Measurements from ENCODE around the gene PRKCB.

PRKCB gene

GRCh38 chr16:24041834-24042631 lies 206.2 kb downstream of the PRKCB start:
- no peak for DNase-seq (ENCODE audit: low read depth, low spot score)

- no peak for DNase-seq (ENCODE audit: low read depth, low spot score)
These were observed 208.7 kb downstream of the PRKCB start for GRCh38 chr16:24044467-24044866.

- DNase-seq (ENCODE audit: low read depth, low spot score), result no peak
These were observed 209.9 kb downstream of the PRKCB start for GRCh38 chr16:24045641-24046040.

GRCh38 chr16:24046442-24046841 lies 210.7 kb downstream of the PRKCB start:
- no peak for DNase-seq (ENCODE audit: low read depth, low spot score)

GRCh38 chr16:24049113-24049512 lies 213.3 kb downstream of the PRKCB start:
- DNase-seq (ENCODE audit: low read depth, low spot score), result no peak

GRCh38 chr16:24051125-24051524 lies 215.3 kb downstream of the PRKCB start:
- DNase-seq (ENCODE audit: low read depth, low spot score), result no peak

- no peak for DNase-seq (ENCODE audit: low read depth, low spot score)
These were observed 216.7 kb downstream of the PRKCB start for GRCh38 chr16:24052329-24053098.

- DNase-seq (ENCODE audit: low read depth, low spot score), result no peak
These were observed 217.5 kb downstream of the PRKCB start for GRCh38 chr16:24053099-24053946.

- no peak for DNase-seq (ENCODE audit: low read depth, low spot score)
These were observed 219.1 kb downstream of the PRKCB start for GRCh38 chr16:24054741-24055491.

- DNase-seq (ENCODE audit: low read depth, low spot score), result no peak
These were observed 226.6 kb downstream of the PRKCB start for GRCh38 chr16:24062270-24062817.

- no peak for DNase-seq (ENCODE audit: low read depth, low spot score)
These were observed 233.3 kb downstream of the PRKCB start for GRCh38 chr16:24069036-24069590.

GRCh38 chr16:24070851-24071250 lies 235.1 kb downstream of the PRKCB start:
- DNase-seq (ENCODE audit: low read depth, low spot score), result no peak

GRCh38 chr16:24071666-24072360 lies 236.0 kb downstream of the PRKCB start:
- DNase-seq (ENCODE audit: low read depth, low spot score), result no peak

- no peak for DNase-seq (ENCODE audit: low read depth, low spot score)
These were observed 237.5 kb downstream of the PRKCB start for GRCh38 chr16:24073321-24073720.

GRCh38 chr16:24074574-24074973 lies 238.8 kb downstream of the PRKCB start:
- no peak for DNase-seq (ENCODE audit: low read depth, low spot score)

- DNase-seq (ENCODE audit: low read depth, low spot score), result no peak
These were observed 239.5 kb downstream of the PRKCB start for GRCh38 chr16:24075302-24075701.

- DNase-seq (ENCODE audit: low read depth, low spot score), result no peak
These were observed 240.3 kb downstream of the PRKCB start for GRCh38 chr16:24075931-24076716.

GRCh38 chr16:24077292-24077691 lies 241.5 kb downstream of the PRKCB start:
- no peak for DNase-seq (ENCODE audit: low read depth, low spot score)

GRCh38 chr16:24077966-24078365 lies 242.2 kb downstream of the PRKCB start:
- no peak for DNase-seq (ENCODE audit: low read depth, low spot score)

All from brain pericyte (primary cell).